HTERT RPE-1 (cell line): ENCODE data around the gene BUD31.

Experiments
- in situ Hi-C: fragments of 300-500 bp; cut with MboI; formaldehyde crosslinking; loops from 4 replicates; pipeline ENCODE4 v1.14.3; 2020; ENCODE audit warnings: low sequenced_read_pairs

BUD31 gene

GRCh38 chr7:99461221-99461620, 52.5 kb downstream of the BUD31 start:
- in situ Hi-C loops: no loop called here

GRCh38 chr7:99465421-99465768, 56.6 kb downstream of the BUD31 start:
- in situ Hi-C loops: no loop called here

GRCh38 chr7:99468336-99468918, 59.7 kb downstream of the BUD31 start:
- in situ Hi-C loops: no loop called here
